Caco-2 (cell line): Measurements from ENCODE around the gene KRT86. TPM values are rescaled to one million over a fixed set of nuclear protein-coding genes. Genes with fewer than 3 reads are reported as not detected.
"Not testable (repeated sequence)": the region's sequence is repeated elsewhere in the genome, so short reads cannot be mapped to it uniquely, and the experiment has no call there.

Experiments
- BruUV-seq: library from RNA; stranded (reverse); fragments of 400-500 nt; replicated peaks from 2 replicates; lab custom pipeline; 2021; lab: Mats Ljungman, UMichigan
- CTCF ChIA-PET: fragments of 300-600 bp; sonication (Branson Sonifier 250); formaldehyde crosslinking; loops from one replicate; lab custom pipeline; 2022; ENCODE audit warnings: antibody characterized with exemption; lab: Charles Lee
- POLR2A ChIA-PET: fragments of 300-600 bp; sonication (Branson Sonifier 250); formaldehyde crosslinking; loops from one replicate; lab custom pipeline; 2022; ENCODE audit warnings: antibody characterized with exemption; lab: Charles Lee
- DNase-seq, 2 experiments: peaks; one replicate each; pipeline versions ENCODE4 v3.0.0 to v3.0.0-alpha.2; 2020 to 2022
- H3K27me3 ChIP-seq: replicated peaks from 2 replicates; pipeline ENCODE4 v1.6.0; 2011; ENCODE audit warnings: low read length; ENCODE audit not compliant: control insufficient read depth, insufficient read depth
- H3K36me3 ChIP-seq: 2 replicates; pipeline ENCODE4 v1.5.1; 2011; ENCODE audit warnings: low read length; ENCODE audit not compliant: control insufficient read depth, insufficient read depth
- H3K4me1 ChIP-seq: fragments of 250-450 bp; sonication (Bioruptor Pico); 2 replicates; pipeline ENCODE4 v1.5.1; 2020; ENCODE audit warnings: mild to moderate bottlenecking
- H3K4me3 ChIP-seq: 2 replicates; pipeline ENCODE4 v1.5.1; 2011; ENCODE audit warnings: low read depth, mild to moderate bottlenecking, control low read depth, low read length
- H3K9me3 ChIP-seq: fragments of 250-450 bp; sonication (Bioruptor Pico); 2 replicates; pipeline ENCODE4 v1.5.1; 2020; ENCODE audit warnings: mild to moderate bottlenecking, moderate library complexity
- H3K27ac Mint-ChIP-seq: one replicate; pipeline ENCODE4 v1.8.0; 2022; ENCODE audit warnings: mixed read lengths; ENCODE audit not compliant: unreplicated experiment
- H3K27me3 Mint-ChIP-seq: one replicate; pipeline ENCODE4 v1.8.0; 2022; ENCODE audit warnings: mixed read lengths; ENCODE audit not compliant: insufficient read depth, unreplicated experiment
- H3K36me3 Mint-ChIP-seq: one replicate; pipeline ENCODE4 v1.8.0; 2022; ENCODE audit warnings: mild to moderate bottlenecking, mixed read lengths; ENCODE audit not compliant: insufficient read depth, unreplicated experiment
- H3K4me1 Mint-ChIP-seq: one replicate; pipeline ENCODE4 v1.8.0; 2022; ENCODE audit warnings: low read depth, mixed read lengths; ENCODE audit not compliant: unreplicated experiment
- H3K4me3 Mint-ChIP-seq: one replicate; pipeline ENCODE4 v1.8.0; 2022; ENCODE audit warnings: mild to moderate bottlenecking, moderate library complexity, mixed read lengths; ENCODE audit not compliant: unreplicated experiment
- H3K9me3 Mint-ChIP-seq: one replicate; pipeline ENCODE4 v1.8.0; 2022; ENCODE audit warnings: mixed read lengths; ENCODE audit not compliant: unreplicated experiment
- CTCF ChIP-seq, 2 experiments: fragments of 200-600 bp in 1 of 2; IDR thresholded peaks; 1 replicate in 1 of 2; 2 replicates in 1 of 2; pipeline versions ENCODE4 v1.5.1 to v1.8.0; 2011 to 2022; ENCODE audit warnings: antibody characterized with exemption in 1 of 2, control low read depth in 1 of 2, inconsistent platforms in 1 of 2, low read depth in 1 of 2, low read length in 1 of 2, mild to moderate bottlenecking in 1 of 2, moderate library complexity in 1 of 2; ENCODE audit not compliant: insufficient read depth in 1 of 2, severe bottlenecking in 1 of 2, unreplicated experiment in 1 of 2
- intact Hi-C: fragments of 100-400 bp; cut with micrococcal nuclease; formaldehyde crosslinking; loops from one replicate; pipeline ENCODE4 v1.10.0; 2022; ENCODE audit not compliant: unreplicated experiment
- total RNA-seq: library from RNA; stranded (reverse); gene quantifications from 2 replicates; pipeline ENCODE4 v1.2.3, GENCODE V29; 2022

The KRT86 gene
- total RNA-seq, 1 experiment from 2014 or later = not detected

GRCh38 chr12:52290483-52291134 lies 16.2 kb downstream of the KRT86 start:
- H3K4me1 Mint-ChIP-seq, H3K36me3 ChIP-seq, H3K27me3 ChIP-seq, POLR2A ChIA-PET, H3K9me3 Mint-ChIP-seq, H3K4me3 ChIP-seq, H3K36me3 Mint-ChIP-seq, H3K9me3 ChIP-seq, H3K27me3 Mint-ChIP-seq, CTCF ChIA-PET, H3K27ac Mint-ChIP-seq, H3K4me3 Mint-ChIP-seq, BruUV-seq, DNase-seq, H3K4me1 ChIP-seq, intact Hi-C loops: not testable (repeated sequence)

- peaks cover 10% of the 10 kb centered on the region for H3K27me3 Mint-ChIP-seq
- H3K9me3 Mint-ChIP-seq = no peaks in the 10 kb centered on the region
- no peak within 1 kb of the TSS for H3K4me3 Mint-ChIP-seq
- no peaks in the 10 kb centered on the region for H3K36me3 ChIP-seq
- ChIA-PET CTCF (no interaction called here), POLR2A (no interaction called here)
- intact Hi-C loops = no loop called here
- H3K4me3 ChIP-seq = no peak within 1 kb of the TSS
- no peak within 1 kb of the TSS for H3K27ac Mint-ChIP-seq
- no peak for TF ChIP-seq CTCF (IDR thresholded peaks at IDR 0.05; ENCODE audit: insufficient read depth in 1 of 2, low read depth in 1 of 2, low read length in 1 of 2, severe bottlenecking in 1 of 2, unreplicated experiment in 1 of 2)
- no TSS peak for BruUV-seq
- no peaks in the 10 kb centered on the region for H3K9me3 ChIP-seq
- H3K4me1 Mint-ChIP-seq = no peaks in the 10 kb centered on the region
- DNase-seq = no peak
- H3K36me3 Mint-ChIP-seq = no peaks in the 10 kb centered on the region
- no peaks in the 10 kb centered on the region for H3K4me1 ChIP-seq
- no peaks in the 10 kb centered on the region for H3K27me3 ChIP-seq
Measured at GRCh38 chr12:52291267-52291935, 17.0 kb downstream of the KRT86 start, which contains the start of gene KRT81. Gene KRT81, minus strand, starts transcription at chr12:52291534. Its CDS starts 69 bp downstream, at chr12:52291465.

- H3K27ac Mint-ChIP-seq = no peak overlapping the region
- intact Hi-C loops = no loop called here
- H3K27me3 ChIP-seq = no peaks in the 10 kb centered on the region
- H3K4me3 Mint-ChIP-seq = no peak overlapping the region
- no peak for TF ChIP-seq CTCF (IDR thresholded peaks at IDR 0.05; ENCODE audit: insufficient read depth in 1 of 2, low read depth in 1 of 2, low read length in 1 of 2, severe bottlenecking in 1 of 2, unreplicated experiment in 1 of 2)
- H3K36me3 ChIP-seq = no peaks in the 10 kb centered on the region
- no peaks in the 10 kb centered on the region for H3K9me3 ChIP-seq
- H3K4me1 ChIP-seq = no peaks in the 10 kb centered on the region
- CTCF ChIA-PET = interaction anchor here (0.7 kb wide), 1 partner anchor 50 kb away, joined by 3 read pairs; no protein-coding TSS in a partner anchor
- H3K36me3 Mint-ChIP-seq = no peaks in the 10 kb centered on the region
- DNase-seq = no peak
- peaks cover 13% of the 10 kb centered on the region for H3K27me3 Mint-ChIP-seq
- POLR2A ChIA-PET = no interaction called here
- H3K4me1 Mint-ChIP-seq = no peaks in the 10 kb centered on the region
- no TSS peak for BruUV-seq
- no peak overlapping the region for H3K4me3 ChIP-seq
- H3K9me3 Mint-ChIP-seq = no peaks in the 10 kb centered on the region
Measured at GRCh38 chr12:52293926-52294325, 19.5 kb downstream of the KRT86 start.
